ENCODE measurements around the gene SPINK2.

The SPINK2 gene

GRCh38 chr4:56821381-56822243, at the start of gene SPINK2:
TSS of gene SPINK2 (minus strand) at chr4:56821701. CDS start at chr4:56821662, 39 bp downstream.
- peak; percentile 65 for DNase-seq

DNA sequence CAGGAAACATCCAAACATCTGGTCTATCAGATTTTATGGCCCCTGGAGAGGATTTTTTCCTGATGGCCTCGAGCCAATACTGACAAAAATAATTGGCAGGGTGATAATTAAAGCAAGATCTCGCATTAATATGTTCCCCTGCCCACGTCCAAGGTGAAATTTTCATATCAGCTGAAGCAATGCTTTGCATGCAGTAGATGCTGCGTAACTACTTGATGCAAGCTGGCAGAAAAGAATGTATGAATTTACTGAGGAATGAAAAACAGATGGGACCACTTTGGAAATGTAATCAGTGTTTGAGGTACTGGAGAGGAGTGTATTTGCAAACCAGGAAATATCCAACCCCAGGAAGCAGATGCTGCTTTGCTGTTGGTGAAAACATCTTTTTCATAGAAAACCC, 49.4 kb upstream of the SPINK2 start:
- no peak for DNase-seq

DNA sequence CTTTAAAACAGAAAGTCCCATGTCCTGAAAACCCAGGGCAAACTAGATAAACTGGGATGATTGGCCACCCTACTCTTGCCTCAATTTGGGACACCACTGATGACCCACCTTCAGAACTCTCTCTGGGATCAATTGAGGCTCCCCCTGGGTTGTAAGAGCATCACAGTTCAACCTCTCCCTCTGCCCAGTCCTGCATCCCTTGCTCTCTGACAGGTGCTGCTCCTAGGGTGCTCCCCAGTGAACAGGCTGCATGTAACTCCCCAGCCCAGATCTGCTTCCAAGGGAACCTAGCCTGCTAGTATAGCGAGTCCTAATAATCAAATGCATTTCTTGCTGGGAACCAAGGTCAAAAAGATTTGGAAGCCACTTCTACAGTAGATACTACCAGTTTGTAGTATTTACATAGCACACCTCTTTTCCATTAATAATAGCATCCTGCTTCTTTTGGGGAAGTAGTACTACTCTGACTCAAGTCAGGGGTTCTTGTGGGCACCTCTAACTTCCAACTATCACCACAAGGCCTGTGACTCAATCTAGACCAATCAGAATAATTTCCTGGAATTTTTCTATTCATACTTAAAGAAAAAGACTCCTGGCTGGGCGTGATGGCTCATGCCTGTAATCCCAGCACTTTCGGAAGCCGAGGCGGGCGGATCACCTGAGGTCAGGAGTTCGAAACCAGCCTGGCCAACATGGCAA, 42.1 kb upstream of the SPINK2 start:
- no peak for DNase-seq

DNA sequence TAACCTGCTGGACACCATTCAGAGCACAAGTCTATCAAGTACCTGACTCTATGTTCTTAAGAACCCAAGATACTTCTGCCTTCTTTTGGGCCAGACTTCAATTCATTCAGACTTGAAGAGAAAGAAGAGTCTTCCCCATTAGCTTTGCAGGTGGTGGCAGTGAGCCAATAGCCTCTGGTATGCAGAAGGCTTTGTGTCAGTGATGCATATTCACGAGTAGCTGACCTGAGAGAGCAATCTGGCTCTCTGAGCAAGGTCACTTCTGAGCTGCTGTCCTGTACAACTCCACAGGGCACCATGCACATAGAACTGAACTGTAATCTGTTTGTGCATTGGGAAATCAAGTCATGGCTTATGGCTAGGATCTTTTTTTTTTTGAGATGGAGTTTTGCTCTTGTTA, 39.9 kb upstream of the SPINK2 start:
- DNase-seq: no peak

- no peak for DNase-seq
These were observed 39.3 kb upstream of the SPINK2 start for GRCh38 chr4:56860781-56861180.

GRCh38 chr4:56859841-56860240, 38.3 kb upstream of the SPINK2 start:
- DNase-seq: no peak

DNA sequence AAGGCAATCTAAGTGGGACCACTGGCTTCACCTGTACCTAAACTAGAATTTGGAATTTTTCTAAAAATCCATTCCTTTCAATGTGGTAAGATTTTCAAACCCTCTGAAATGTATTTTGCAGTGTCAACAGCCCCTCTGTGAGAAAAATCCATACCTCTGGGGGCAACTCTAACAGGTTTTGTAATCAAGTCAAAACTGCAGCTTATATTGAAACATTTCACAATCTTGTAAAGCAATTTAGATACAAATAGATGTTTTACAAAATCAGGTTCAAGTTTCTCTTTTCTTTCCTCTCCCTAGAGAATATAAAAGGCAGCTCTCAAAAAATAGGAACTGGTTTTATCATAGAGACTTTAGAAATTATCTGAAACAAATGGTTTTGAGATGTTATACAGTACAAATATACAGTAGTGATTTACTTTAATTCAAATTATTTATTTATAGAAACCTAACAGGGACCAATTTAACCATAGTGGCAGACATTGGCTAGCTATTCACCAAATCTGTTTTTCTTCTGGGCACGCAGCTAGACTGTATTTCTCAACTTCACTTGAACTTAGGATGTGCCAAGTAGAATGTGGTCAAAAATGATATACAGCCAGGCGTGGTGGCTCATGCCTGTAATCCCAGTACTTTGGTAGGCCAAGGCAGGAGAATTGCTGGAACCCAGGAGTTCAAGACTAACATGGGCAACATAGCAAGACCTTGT, 36.3 kb upstream of the SPINK2 start:
- DNase-seq: no peak

DNA sequence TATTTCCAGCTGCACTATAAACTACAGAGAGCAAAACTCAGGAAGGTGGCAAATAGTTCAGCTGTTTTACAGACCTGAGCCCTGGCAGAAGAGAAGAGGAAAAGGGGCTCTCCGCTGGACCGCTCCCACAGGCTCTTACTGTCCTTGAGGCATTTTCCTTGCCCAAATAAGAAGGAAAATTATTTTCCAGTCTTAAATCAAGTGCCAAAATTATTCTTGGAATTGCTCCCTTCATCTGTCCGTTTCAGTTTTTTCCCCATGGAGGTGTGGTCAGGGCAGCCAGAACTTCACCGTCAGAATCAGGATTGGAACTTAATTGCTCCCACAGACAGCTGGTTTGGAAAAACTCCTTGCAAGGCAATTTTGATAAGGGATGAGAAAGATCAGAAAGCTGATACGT, 35.2 kb upstream of the SPINK2 start:
- DNase-seq: no peak

DNA sequence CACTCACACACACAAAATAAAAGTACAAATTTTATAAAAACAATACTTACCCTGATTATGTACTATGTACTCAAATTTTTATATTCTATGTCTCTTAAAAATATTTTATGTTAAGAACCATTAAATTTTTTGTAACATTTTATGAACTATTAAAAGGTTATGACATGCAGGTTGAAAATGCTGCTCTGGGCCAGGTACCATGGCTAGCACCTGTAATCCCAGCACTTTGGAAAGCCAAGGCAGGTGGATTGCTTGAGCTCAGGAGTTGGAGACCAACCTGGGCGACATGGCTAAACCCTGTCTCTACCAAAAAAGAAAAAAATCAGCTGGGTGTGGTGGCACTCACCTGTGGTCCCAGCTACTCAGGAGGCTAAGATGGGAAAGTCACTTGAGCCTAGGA, 29.4 kb upstream of the SPINK2 start:
- DNase-seq: no peak

GRCh38 chr4:56844802-56845580, 23.5 kb upstream of the SPINK2 start:
- DNase-seq: no peak

- no peak for DNase-seq
These were observed 22.0 kb upstream of the SPINK2 start for GRCh38 chr4:56843421-56843899.

GRCh38 chr4:56840559-56840958, 19.1 kb upstream of the SPINK2 start:
- no peak for DNase-seq

- no peak for DNase-seq
These were observed 7.5 kb upstream of the SPINK2 start for GRCh38 chr4:56828784-56829535.

DNA sequence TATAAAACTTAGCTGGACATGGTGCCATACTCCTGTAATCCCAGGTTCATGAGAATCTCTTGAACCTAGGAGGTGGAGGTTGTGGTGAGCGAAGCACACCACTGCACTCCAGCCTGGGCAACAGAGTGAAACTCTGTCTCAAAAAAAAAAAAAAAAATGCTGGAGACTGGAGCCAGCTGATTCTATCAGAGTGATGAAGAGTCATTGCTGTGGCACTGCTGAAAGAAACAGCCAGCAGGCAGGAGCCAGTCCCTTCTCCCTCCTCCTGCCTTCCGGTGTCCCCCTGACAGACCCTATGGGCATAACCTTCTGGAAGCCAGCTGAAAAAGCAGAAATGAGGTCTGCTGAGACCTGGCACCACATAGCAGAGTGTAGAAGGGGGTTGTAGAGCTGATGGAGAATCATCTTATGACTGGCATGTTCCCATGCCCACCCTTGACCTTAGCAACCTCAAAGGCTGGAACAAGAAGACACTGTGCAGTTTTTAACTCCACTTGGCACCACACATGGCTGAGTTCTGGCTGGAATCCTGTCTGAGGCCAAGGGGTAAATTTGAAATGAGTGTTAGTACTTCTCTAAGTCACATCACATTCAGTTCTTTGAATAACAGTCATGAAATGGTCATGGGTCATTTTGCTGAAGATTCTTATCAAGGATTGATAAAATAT, 2.6 kb upstream of the SPINK2 start:
- no peak for DNase-seq

- no peak for DNase-seq
These were observed 2.7 kb downstream of the SPINK2 start for GRCh38 chr4:56818797-56819196.

- DNase-seq: no peak
These were observed 3.5 kb downstream of the SPINK2 start for GRCh38 chr4:56817840-56818491.

DNA sequence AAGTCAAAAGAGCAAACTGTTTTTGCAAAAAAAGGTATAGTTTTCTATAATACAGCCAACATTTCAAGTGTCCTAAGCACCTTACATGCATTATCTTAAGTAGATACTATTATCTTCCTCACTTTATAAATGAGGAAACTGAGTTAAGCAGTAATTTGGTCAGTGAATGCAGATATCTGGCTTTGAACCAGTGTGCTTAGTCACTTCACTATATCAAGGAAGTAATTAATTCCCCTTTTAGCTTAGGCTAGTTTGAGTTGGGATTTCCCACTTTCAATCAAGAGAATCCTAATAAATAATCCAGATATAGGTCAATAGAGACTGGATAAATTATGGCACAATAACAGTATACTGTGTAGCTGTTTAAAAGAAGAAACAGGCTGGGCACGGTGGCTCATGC, 14.8 kb downstream of the SPINK2 start:
- no peak for DNase-seq

- no peak for DNase-seq
These were observed 16.9 kb downstream of the SPINK2 start for GRCh38 chr4:56804551-56804950.

GRCh38 chr4:56803471-56803870, 18.0 kb downstream of the SPINK2 start:
- peak; percentile 1 for DNase-seq

DNA sequence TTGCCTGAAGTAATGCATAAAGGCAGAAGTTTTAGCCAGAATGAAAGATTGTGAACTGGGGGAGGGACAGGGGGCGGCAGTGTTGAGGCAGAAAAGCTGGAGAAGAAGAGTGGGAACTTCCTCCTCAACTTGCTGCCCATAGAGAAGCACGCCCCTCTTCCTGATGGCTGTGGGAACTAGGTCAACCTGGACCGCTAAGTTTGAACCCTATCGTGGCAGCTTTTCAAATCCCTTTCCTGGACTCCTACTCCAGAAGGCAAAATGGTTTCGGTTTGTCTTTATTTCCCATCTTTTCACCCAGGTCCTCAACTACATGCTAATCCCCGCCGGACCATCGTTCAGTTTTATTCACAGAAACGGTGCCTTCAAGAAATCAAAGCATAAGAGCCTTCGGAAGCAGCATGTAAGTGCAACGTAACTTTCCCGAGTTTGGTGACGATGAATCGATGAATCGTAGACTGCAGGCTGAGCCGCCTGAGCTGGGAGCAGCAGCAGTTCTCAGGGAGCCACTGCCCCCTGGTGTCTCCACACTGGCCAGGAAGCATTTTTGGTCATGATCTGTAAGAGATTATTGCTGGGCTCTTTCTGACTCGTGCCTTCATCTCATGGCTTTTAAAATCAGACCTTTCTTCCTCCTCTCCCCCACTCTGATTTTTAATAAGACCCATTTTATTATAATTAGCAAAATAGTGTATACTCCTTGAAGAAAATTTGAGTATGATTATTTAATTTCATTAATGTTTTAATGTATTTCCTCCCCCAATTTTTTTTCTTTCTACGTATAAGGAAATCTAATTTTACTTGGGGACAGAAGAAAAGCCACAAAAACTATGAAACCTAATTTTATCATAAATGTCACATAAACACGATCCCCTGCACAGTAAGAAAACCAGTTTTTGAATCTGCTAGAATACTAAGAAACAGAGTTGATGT, 21.4 kb downstream of the SPINK2 start:
- peak; percentile 83 for DNase-seq
